ENCODE data around the gene AUNIP.

AUNIP gene

DNA sequence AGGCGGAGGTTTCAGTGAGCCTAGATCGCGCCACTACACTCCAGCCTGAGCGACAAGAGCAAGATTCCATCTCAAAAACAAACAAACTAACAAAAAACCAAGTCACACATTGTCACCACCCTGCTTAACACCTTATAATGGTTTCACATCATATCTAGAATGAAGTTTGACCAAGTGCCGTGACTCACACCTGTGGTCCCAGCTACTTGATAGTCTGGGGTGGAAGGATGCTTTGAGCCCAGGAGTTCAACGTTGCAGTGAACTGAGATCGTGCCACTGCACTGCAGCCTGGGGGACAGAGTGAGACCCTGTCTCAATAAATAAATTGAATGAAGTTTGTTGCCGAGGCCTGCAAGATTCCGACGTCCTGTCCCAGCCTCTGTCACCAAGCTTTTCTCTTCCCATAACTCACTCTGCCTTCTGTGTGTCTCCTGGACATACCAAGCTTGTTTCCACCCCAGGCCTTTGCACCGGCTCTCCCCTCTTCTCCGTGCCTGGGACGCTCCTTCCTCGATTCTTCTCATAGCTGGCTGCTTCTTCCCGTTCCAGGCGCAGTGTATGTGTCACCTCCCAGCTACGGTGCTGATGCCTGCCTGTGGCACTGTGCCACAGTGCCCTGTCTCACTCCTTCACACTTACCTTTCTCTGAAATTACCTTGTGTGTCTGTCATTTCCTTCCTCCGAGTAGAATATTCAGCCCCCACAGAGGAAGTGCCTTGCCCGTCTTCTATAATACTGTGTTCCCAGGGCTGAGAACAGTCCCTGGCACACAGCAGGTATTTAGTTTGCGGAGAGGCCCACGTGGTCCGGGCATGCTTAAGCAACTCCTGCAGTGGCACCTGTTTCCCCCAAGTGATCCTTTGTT lies 63.1 kb downstream of the AUNIP start:
- no peak overlapping the region for H4K8ac ChIP-seq (ENCODE audit: low read length)
- H3K79me1 ChIP-seq (replicated peaks; ENCODE audit: low read length, poor library complexity, severe bottlenecking): peaks cover 5% of the 10 kb centered on the region
- WGBS: 86% methylated on average over 22 of the region's 22 CpGs
- H3K27ac ChIP-seq (ENCODE audit: low read length, poor library complexity, severe bottlenecking): no peak overlapping the region
- no peak overlapping the region for H3K4ac ChIP-seq (ENCODE audit: low read depth in 1 of 2, low read length in 2 of 2)
- H3K4me1 ChIP-seq (ENCODE audit: control insufficient read depth, insufficient read depth, low read depth, low read length): peaks cover 17% of the 10 kb centered on the region
- no peak overlapping the region for H3K4me2 ChIP-seq (ENCODE audit: low read length, poor library complexity, severe bottlenecking)
- H2BK120ac ChIP-seq (ENCODE audit: low read depth, low read length): no peak overlapping the region
- peaks cover 0 to 5% of the 10 kb centered on the region in 2 experiments for H3K27me3 ChIP-seq (ENCODE audit: control insufficient read depth in 1 of 2, insufficient read depth in 1 of 2, low read length in 2 of 2)
- peaks cover 0 to 6% of the 10 kb centered on the region in 2 experiments for H3K36me3 ChIP-seq (ENCODE audit: control insufficient read depth in 1 of 2, insufficient read depth in 2 of 2, low read depth in 1 of 2, low read length in 2 of 2)
- no peak overlapping the region for H2BK5ac ChIP-seq (ENCODE audit: low read depth, low read length, poor library complexity, severe bottlenecking)
- no peak overlapping the region for H4K91ac ChIP-seq (ENCODE audit: low read length)
- peak overlapping the region in 1 of 2 experiments; percentile 61 for H3K14ac ChIP-seq (ENCODE audit: low read length in 2 of 2)
- peak overlapping the region in 1 of 2 experiments; percentile 16 for H3K18ac ChIP-seq (ENCODE audit: low read depth in 1 of 2, low read length in 2 of 2)
- H3K23ac ChIP-seq (ENCODE audit: low read length in 2 of 2): no peak overlapping the region
- DNase-seq: no peak
- no peak overlapping the region for H2BK15ac ChIP-seq (ENCODE audit: low read depth, poor library complexity, severe bottlenecking)
- H2AK5ac ChIP-seq (ENCODE audit: low read length, severe bottlenecking): no peak overlapping the region
- peak overlapping the region in 1 of 2 experiments; percentile 45 for H2BK12ac ChIP-seq (ENCODE audit: low read length in 2 of 2)
- no peaks in the 10 kb centered on the region for H3K9me3 ChIP-seq (ENCODE audit: control insufficient read depth, low read length)
- no peak overlapping the region for H2AFZ ChIP-seq (ENCODE audit: low read depth, low read length)
- no peak overlapping the region for H3K4me3 ChIP-seq (ENCODE audit: insufficient read depth in 1 of 2, low read depth in 1 of 2, low read length in 2 of 2)
- peak overlapping the region; percentile 19 for H3K9ac ChIP-seq (ENCODE audit: low read length)

DNA sequence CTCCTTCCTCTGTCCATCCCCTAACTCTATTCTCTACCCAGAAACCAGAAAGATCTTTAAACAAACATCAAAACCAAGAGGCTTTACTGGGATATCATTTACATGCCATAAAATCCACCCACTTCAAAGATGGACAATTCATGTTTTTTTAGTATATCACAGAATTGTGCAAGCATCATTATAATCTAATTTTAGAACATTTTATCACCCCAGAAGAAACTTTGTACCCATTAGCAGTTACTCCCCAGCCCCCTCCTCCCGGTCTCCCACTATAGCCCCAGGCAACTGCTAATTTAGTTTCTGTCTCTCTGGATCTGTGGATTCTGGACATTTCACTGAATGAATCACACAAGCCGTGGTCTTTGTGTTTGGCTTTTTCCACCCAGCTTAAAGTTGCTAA lies 64.0 kb downstream of the AUNIP start:
- WGBS: 71% methylated on average over 1 of the region's 2 CpGs
- no peak overlapping the region for H4K8ac ChIP-seq (ENCODE audit: low read length)
- no peaks in the 10 kb centered on the region for H3K9me3 ChIP-seq (ENCODE audit: control insufficient read depth, low read length)
- H3K9ac ChIP-seq (ENCODE audit: low read length): no peak overlapping the region
- no peak for DNase-seq
- H3K27me3 ChIP-seq (ENCODE audit: control insufficient read depth in 1 of 2, insufficient read depth in 1 of 2, low read length in 2 of 2): peaks cover 0 to 9% of the 10 kb centered on the region in 2 experiments
- no peak overlapping the region for H3K4ac ChIP-seq (ENCODE audit: low read depth in 1 of 2, low read length in 2 of 2)
- H3K79me1 ChIP-seq (replicated peaks; ENCODE audit: low read length, poor library complexity, severe bottlenecking): no peaks in the 10 kb centered on the region
- no peak overlapping the region for H3K4me3 ChIP-seq (ENCODE audit: insufficient read depth in 1 of 2, low read depth in 1 of 2, low read length in 2 of 2)
- H3K23ac ChIP-seq (ENCODE audit: low read length in 2 of 2): no peak overlapping the region
- H3K4me2 ChIP-seq (ENCODE audit: low read length, poor library complexity, severe bottlenecking): no peak overlapping the region
- H4K91ac ChIP-seq (ENCODE audit: low read length): no peak overlapping the region
- H2BK12ac ChIP-seq (ENCODE audit: low read length in 2 of 2): peak overlapping the region in 1 of 2 experiments; percentile 33
- H3K18ac ChIP-seq (ENCODE audit: low read depth in 1 of 2, low read length in 2 of 2): peak overlapping the region in 1 of 2 experiments; percentile 58
- no peak overlapping the region for H2BK15ac ChIP-seq (ENCODE audit: low read depth, poor library complexity, severe bottlenecking)
- H2AK5ac ChIP-seq (ENCODE audit: low read length, severe bottlenecking): no peak overlapping the region
- no peak overlapping the region for H3K27ac ChIP-seq (ENCODE audit: low read length, poor library complexity, severe bottlenecking)
- H3K14ac ChIP-seq (ENCODE audit: low read length in 2 of 2): no peak overlapping the region
- peaks cover 10% of the 10 kb centered on the region for H3K4me1 ChIP-seq (ENCODE audit: control insufficient read depth, insufficient read depth, low read depth, low read length)
- H2BK5ac ChIP-seq (ENCODE audit: low read depth, low read length, poor library complexity, severe bottlenecking): no peak overlapping the region
- no peak overlapping the region for H2AFZ ChIP-seq (ENCODE audit: low read depth, low read length)
- H2BK120ac ChIP-seq (ENCODE audit: low read depth, low read length): no peak overlapping the region
- H3K36me3 ChIP-seq (ENCODE audit: control insufficient read depth in 1 of 2, insufficient read depth in 2 of 2, low read depth in 1 of 2, low read length in 2 of 2): peaks cover 0 to 7% of the 10 kb centered on the region in 2 experiments

DNA sequence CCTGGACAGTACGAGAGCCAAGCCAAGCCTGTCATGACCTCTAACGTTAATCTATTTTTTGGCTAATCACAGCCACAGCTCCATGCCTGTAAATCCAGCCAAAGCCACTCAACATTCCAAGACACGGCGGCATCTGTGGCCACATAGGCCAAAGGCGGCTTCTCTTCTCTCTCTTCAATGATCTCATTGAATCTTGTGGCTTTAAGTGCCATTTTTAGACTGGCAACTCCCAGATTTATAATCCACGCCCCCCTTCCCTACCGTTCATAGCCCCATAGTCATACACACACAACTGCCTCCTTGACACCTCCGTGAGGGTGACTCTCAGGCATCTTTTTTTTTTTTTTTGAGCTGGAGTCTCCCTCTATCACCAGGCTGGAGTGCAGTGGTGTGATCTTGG lies 64.9 kb downstream of the AUNIP start:
- Histone ChIP-seq H3K23ac (ENCODE audit: low read length in 2 of 2) (no peak overlapping the region), H3K27ac (ENCODE audit: low read length, poor library complexity, severe bottlenecking) (no peak overlapping the region), H3K79me1 (replicated peaks; ENCODE audit: low read length, poor library complexity, severe bottlenecking) (no peaks in the 10 kb centered on the region), H2BK120ac (ENCODE audit: low read depth, low read length) (no peak overlapping the region), H3K4ac (ENCODE audit: low read depth in 1 of 2, low read length in 2 of 2) (no peak overlapping the region), H2BK12ac (ENCODE audit: low read length in 2 of 2) (no peak overlapping the region), H3K9me3 (ENCODE audit: control insufficient read depth, low read length) (no peaks in the 10 kb centered on the region), H4K8ac (ENCODE audit: low read length) (no peak overlapping the region), H2AK5ac (ENCODE audit: low read length, severe bottlenecking) (no peak overlapping the region), H3K27me3 (ENCODE audit: control insufficient read depth in 1 of 2, insufficient read depth in 1 of 2, low read length in 2 of 2) (peaks cover 0 to 14% of the 10 kb centered on the region in 2 experiments), H2BK15ac (ENCODE audit: low read depth, poor library complexity, severe bottlenecking) (no peak overlapping the region), H4K91ac (ENCODE audit: low read length) (no peak overlapping the region), H3K14ac (ENCODE audit: low read length in 2 of 2) (no peak overlapping the region), H3K36me3 (ENCODE audit: control insufficient read depth in 1 of 2, insufficient read depth in 2 of 2, low read depth in 1 of 2, low read length in 2 of 2) (peaks cover 0 to 10% of the 10 kb centered on the region in 2 experiments), H2AFZ (ENCODE audit: low read depth, low read length) (no peak overlapping the region), H3K4me1 (ENCODE audit: control insufficient read depth, insufficient read depth, low read depth, low read length) (peaks cover 6% of the 10 kb centered on the region), H3K9ac (ENCODE audit: low read length) (peak overlapping the region; percentile 51), H3K4me2 (ENCODE audit: low read length, poor library complexity, severe bottlenecking) (no peak overlapping the region), H3K4me3 (ENCODE audit: insufficient read depth in 1 of 2, low read depth in 1 of 2, low read length in 2 of 2) (no peak overlapping the region), H2BK5ac (ENCODE audit: low read depth, low read length, poor library complexity, severe bottlenecking) (no peak overlapping the region), H3K18ac (ENCODE audit: low read depth in 1 of 2, low read length in 2 of 2) (no peak overlapping the region)
- DNase-seq: peak; percentile 74
- 64% methylated on average over 8 of the region's 8 CpGs for WGBS

DNA sequence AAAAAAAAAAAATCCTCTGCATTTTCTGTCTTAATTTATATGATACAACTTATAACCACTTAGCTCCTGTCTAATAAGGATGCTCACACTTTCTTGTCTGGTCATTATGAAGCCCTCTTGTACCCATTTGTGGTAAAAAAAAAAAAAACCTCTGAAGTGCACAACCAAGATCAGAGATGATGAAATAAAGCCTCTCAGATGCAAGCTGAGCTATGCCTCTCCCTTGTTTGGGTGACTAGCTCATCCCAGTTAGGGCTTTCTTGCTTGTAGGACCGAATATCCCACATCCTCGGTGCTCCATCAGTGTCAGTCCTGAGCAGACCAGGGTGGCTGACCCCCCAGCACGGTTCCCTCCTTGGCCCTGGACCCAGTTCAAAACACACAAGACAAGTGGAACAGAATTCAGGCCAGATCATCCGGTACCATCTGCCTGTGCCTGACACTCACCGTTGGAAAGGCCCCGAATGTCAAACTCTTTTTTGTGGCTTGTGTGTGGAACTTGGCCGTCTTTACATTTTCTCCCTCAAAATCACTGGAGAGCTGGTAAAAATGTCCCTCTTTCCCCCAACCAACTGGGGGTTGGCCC lies 65.6 kb downstream of the AUNIP start:
- no peak overlapping the region for H2BK5ac ChIP-seq (ENCODE audit: low read depth, low read length, poor library complexity, severe bottlenecking)
- H4K8ac ChIP-seq (ENCODE audit: low read length): no peak overlapping the region
- H3K27me3 ChIP-seq (ENCODE audit: control insufficient read depth in 1 of 2, insufficient read depth in 1 of 2, low read length in 2 of 2): peaks cover 0 to 14% of the 10 kb centered on the region in 2 experiments
- peak overlapping the region; percentile 51 for H3K9ac ChIP-seq (ENCODE audit: low read length)
- no peak overlapping the region for H4K91ac ChIP-seq (ENCODE audit: low read length)
- H3K4me2 ChIP-seq (ENCODE audit: low read length, poor library complexity, severe bottlenecking): no peak overlapping the region
- H3K14ac ChIP-seq (ENCODE audit: low read length in 2 of 2): peak overlapping the region in 1 of 2 experiments; percentile 35
- peaks cover 2% of the 10 kb centered on the region for H3K4me1 ChIP-seq (ENCODE audit: control insufficient read depth, insufficient read depth, low read depth, low read length)
- DNase-seq: no peak
- no peak overlapping the region for H2AK5ac ChIP-seq (ENCODE audit: low read length, severe bottlenecking)
- H3K79me1 ChIP-seq (replicated peaks; ENCODE audit: low read length, poor library complexity, severe bottlenecking): no peaks in the 10 kb centered on the region
- no peak overlapping the region for H2BK12ac ChIP-seq (ENCODE audit: low read length in 2 of 2)
- WGBS: 83% methylated on average over 7 of the region's 7 CpGs
- no peak overlapping the region for H3K27ac ChIP-seq (ENCODE audit: low read length, poor library complexity, severe bottlenecking)
- H3K9me3 ChIP-seq (ENCODE audit: control insufficient read depth, low read length): no peaks in the 10 kb centered on the region
- no peak overlapping the region for H3K4me3 ChIP-seq (ENCODE audit: insufficient read depth in 1 of 2, low read depth in 1 of 2, low read length in 2 of 2)
- peaks cover 0 to 15% of the 10 kb centered on the region in 2 experiments for H3K36me3 ChIP-seq (ENCODE audit: control insufficient read depth in 1 of 2, insufficient read depth in 2 of 2, low read depth in 1 of 2, low read length in 2 of 2)
- no peak overlapping the region for H3K4ac ChIP-seq (ENCODE audit: low read depth in 1 of 2, low read length in 2 of 2)
- H2AFZ ChIP-seq (ENCODE audit: low read depth, low read length): no peak overlapping the region
- no peak overlapping the region for H2BK15ac ChIP-seq (ENCODE audit: low read depth, poor library complexity, severe bottlenecking)
- H3K18ac ChIP-seq (ENCODE audit: low read depth in 1 of 2, low read length in 2 of 2): no peak overlapping the region
- no peak overlapping the region for H2BK120ac ChIP-seq (ENCODE audit: low read depth, low read length)
- H3K23ac ChIP-seq (ENCODE audit: low read length in 2 of 2): no peak overlapping the region

All from mesenchymal stem cell (in vitro differentiated cells and primary cell).